Neural progenitor cell (in vitro differentiated cells): ENCODE data around the gene ELL3. TPM values are rescaled to one million over a fixed set of nuclear protein-coding genes. Genes with fewer than 3 reads are reported as not detected.
A peak's percentile ranks its signal among the peaks of the same experiment; 100 is the strongest.
"Not testable (repeated sequence)": the region's sequence is repeated elsewhere in the genome, so short reads cannot be mapped to it uniquely, and the experiment has no call there.

Source experiments
- DNase-seq: peaks from one replicate; pipeline ENCODE4 v3.0.0-alpha.2; 2016; ENCODE audit warnings: low spot score
- H2AFZ ChIP-seq: fragments of 200-600 bp; sonication (generic); replicated peaks from 2 replicates; pipeline ENCODE4 v1.6.1; 2016; ENCODE audit warnings: antibody characterized with exemption
- H3F3A ChIP-seq: fragments of 200-600 bp; sonication (generic); 2 replicates; pipeline ENCODE4 v1.6.1; 2016; ENCODE audit warnings: antibody characterized with exemption, low read depth
- H3K27ac ChIP-seq: fragments of 200-600 bp; sonication (generic); 2 replicates; pipeline ENCODE4 v1.5.1; 2016; ENCODE audit warnings: mild to moderate bottlenecking
- H3K27me3 ChIP-seq: fragments of 200-600 bp; sonication (generic); 2 replicates; pipeline ENCODE4 v1.6.1; 2016; ENCODE audit warnings: mild to moderate bottlenecking, moderate library complexity
- H3K36me3 ChIP-seq: fragments of 200-600 bp; sonication (generic); 2 replicates; pipeline ENCODE4 v1.5.1; 2016
- H3K4me1 ChIP-seq: fragments of 200-600 bp; sonication (generic); 2 replicates; pipeline ENCODE4 v1.6.1; 2016; ENCODE audit warnings: mixed run types
- H3K4me2 ChIP-seq: fragments of 200-600 bp; sonication (generic); 2 replicates; pipeline ENCODE4 v1.6.1; 2016
- H3K4me3 ChIP-seq: fragments of 200-600 bp; sonication (generic); 2 replicates; pipeline ENCODE4 v1.5.1; 2016
- H3K79me2 ChIP-seq: fragments of 200-600 bp; sonication (generic); 2 replicates; pipeline ENCODE4 v1.6.1; 2016; ENCODE audit warnings: low read depth
- H3K9ac ChIP-seq: fragments of 200-600 bp; sonication (generic); 2 replicates; pipeline ENCODE4 v1.6.1; 2016
- H3K9me3 ChIP-seq: fragments of 200-600 bp; sonication (generic); 2 replicates; pipeline ENCODE4 v1.5.1; 2016; ENCODE audit warnings: low read depth
- H4K20me1 ChIP-seq: fragments of 200-600 bp; sonication (generic); 2 replicates; pipeline ENCODE4 v1.6.1; 2016; ENCODE audit warnings: low read depth
- H3K27ac Mint-ChIP-seq: 3 replicates; pipeline ENCODE4 v1.8.0; 2021; ENCODE audit warnings: mixed read lengths
- H3K27me3 Mint-ChIP-seq: 2 replicates; pipeline ENCODE4 v1.8.0; 2022; ENCODE audit warnings: low read depth, mild to moderate bottlenecking, inconsistent platforms, moderate library complexity, mixed read lengths; ENCODE audit not compliant: insufficient read depth
- H3K36me3 Mint-ChIP-seq: 3 replicates; pipeline ENCODE4 v1.8.0; 2021; ENCODE audit warnings: mixed read lengths
- H3K4me1 Mint-ChIP-seq: 3 replicates; pipeline ENCODE4 v1.8.0; 2021; ENCODE audit warnings: mixed read lengths
- H3K4me3 Mint-ChIP-seq: 3 replicates; pipeline ENCODE4 v1.8.0; 2021; ENCODE audit warnings: mild to moderate bottlenecking, moderate library complexity, mixed read lengths
- H3K9me3 Mint-ChIP-seq: 3 replicates; pipeline ENCODE4 v1.8.0; 2020; ENCODE audit warnings: mixed read lengths
- CTCF ChIP-seq: fragments of 200-600 bp; sonication (generic); IDR thresholded peaks from 2 replicates; pipeline ENCODE4 v1.5.1; 2017; ENCODE audit warnings: antibody characterized with exemption, mild to moderate bottlenecking
- EZH2 ChIP-seq: fragments of 200-600 bp; sonication (generic); IDR thresholded peaks from 2 replicates; pipeline ENCODE4 v1.6.1; 2017; ENCODE audit warnings: antibody characterized with exemption, mild to moderate bottlenecking, moderate library complexity
- EZH2phosphoT487 ChIP-seq: fragments of 200-600 bp; sonication (generic); IDR thresholded peaks from 2 replicates; pipeline ENCODE4 v1.6.1; 2017; ENCODE audit warnings: antibody characterized with exemption
- total RNA-seq: library from RNA; depleted of rRNA; stranded (reverse); fragments of >200 nt; gene quantifications from 2 replicates; pipeline ENCODE4 v1.2.3, GENCODE V29; 2015; ENCODE audit warnings: low replicate concordance

The ELL3 gene
- total RNA-seq, 1 donor from 2014 or later: 5.1 TPM

- H3K36me3 ChIP-seq: peaks cover 19% of the 10 kb centered on the region
- H4K20me1 ChIP-seq: no peaks in the 10 kb centered on the region
- H3F3A ChIP-seq: peaks cover 22% of the 10 kb centered on the region
- no peaks in the 10 kb centered on the region for H3K79me2 ChIP-seq
- H3K4me3 Mint-ChIP-seq: no peak overlapping the region
- no peaks in the 10 kb centered on the region for H3K4me1 Mint-ChIP-seq
- peaks cover 32% of the 10 kb centered on the region for H3K36me3 Mint-ChIP-seq
- H3K9me3 ChIP-seq: no peaks in the 10 kb centered on the region
- no peak for TF ChIP-seq EZH2phosphoT487
- no peak for TF ChIP-seq EZH2
- TF ChIP-seq CTCF: no peak
- H3K4me1 ChIP-seq: no peaks in the 10 kb centered on the region
- H3K27me3 ChIP-seq: no peaks in the 10 kb centered on the region
- no peak overlapping the region for H3K4me3 ChIP-seq
- H2AFZ ChIP-seq: no peak overlapping the region
- no peak overlapping the region for H3K4me2 ChIP-seq
- no peak overlapping the region for H3K9ac ChIP-seq
- H3K9me3 Mint-ChIP-seq: no peaks in the 10 kb centered on the region
- no peak overlapping the region for H3K27ac Mint-ChIP-seq
- H3K27ac ChIP-seq: no peak overlapping the region
- DNase-seq: no peak
- peaks cover 2% of the 10 kb centered on the region for H3K27me3 Mint-ChIP-seq
These were observed 31.7 kb upstream of the ELL3 start for GRCh38 chr15:43808435-43808950.

- not testable (repeated sequence) for H3K27me3 ChIP-seq, H3K9me3 Mint-ChIP-seq, H3K27ac Mint-ChIP-seq, H2AFZ ChIP-seq, H3K4me3 Mint-ChIP-seq, H4K20me1 ChIP-seq, H3K4me2 ChIP-seq, H3K36me3 ChIP-seq, H3K9ac ChIP-seq, DNase-seq, H3K27me3 Mint-ChIP-seq, H3K4me3 ChIP-seq, H3K9me3 ChIP-seq, H3K27ac ChIP-seq
- peaks cover 18% of the 10 kb centered on the region for H3K4me1 ChIP-seq
- peaks cover 30% of the 10 kb centered on the region for H3K4me1 Mint-ChIP-seq
- peaks cover 18% of the 10 kb centered on the region for H3K79me2 ChIP-seq
- H3K36me3 Mint-ChIP-seq: peaks cover 29% of the 10 kb centered on the region
- H3F3A ChIP-seq: peaks cover 67% of the 10 kb centered on the region
These were observed 25.9 kb upstream of the ELL3 start for GRCh38 chr15:43802676-43803075.

GRCh38 chr15:43800286-43801141, 23.7 kb upstream of the ELL3 start, which contains the start of gene HYPK:
TSS of gene HYPK (plus strand) at chr15:43800599. CDS start at chr15:43800623, 24 bp downstream.
- Histone ChIP-seq H2AFZ (peak within 1 kb of the TSS; percentile 51), H3K4me1 (peaks cover 22% of the 10 kb centered on the region), H3K9ac (peak within 1 kb of the TSS; percentile 44), H3K4me3 (peak within 1 kb of the TSS; percentile 77), H3K79me2 (peaks cover 18% of the 10 kb centered on the region), H3K27ac (peak within 1 kb of the TSS; percentile 87), H4K20me1 (peaks cover 11% of the 10 kb centered on the region), H3K9me3 (no peaks in the 10 kb centered on the region), H3K36me3 (no peaks in the 10 kb centered on the region), H3K27me3 (no peaks in the 10 kb centered on the region), H3F3A (peaks cover 76% of the 10 kb centered on the region), H3K4me2 (peak within 1 kb of the TSS; percentile 92)
- Mint-ChIP-seq H3K27me3 (peaks cover 3% of the 10 kb centered on the region), H3K27ac (peak within 1 kb of the TSS; percentile 96), H3K4me1 (peaks cover 35% of the 10 kb centered on the region), H3K9me3 (no peaks in the 10 kb centered on the region), H3K4me3 (peak within 1 kb of the TSS; percentile 100), H3K36me3 (peaks cover 26% of the 10 kb centered on the region)
- TF ChIP-seq CTCF (no peak), EZH2phosphoT487 (no peak), EZH2 (no peak)
- DNase-seq: peak; percentile 86

GRCh38 chr15:43799945-43800285, 23.1 kb upstream of the ELL3 start, which contains the start of gene SERINC4:
TSS of gene SERINC4 (minus strand) at chr15:43800220. CDS start at chr15:43799986, 234 bp downstream.
- Histone ChIP-seq H3F3A (peaks cover 74% of the 10 kb centered on the region), H3K4me1 (peaks cover 23% of the 10 kb centered on the region), H3K27me3 (no peaks in the 10 kb centered on the region), H3K4me3 (peak within 1 kb of the TSS; percentile 77), H3K79me2 (peaks cover 21% of the 10 kb centered on the region), H3K9ac (peak within 1 kb of the TSS; percentile 44), H3K4me2 (peak within 1 kb of the TSS; percentile 92), H4K20me1 (peaks cover 17% of the 10 kb centered on the region), H3K36me3 (no peaks in the 10 kb centered on the region), H3K27ac (peak within 1 kb of the TSS; percentile 87), H2AFZ (peak within 1 kb of the TSS; percentile 51), H3K9me3 (no peaks in the 10 kb centered on the region)
- H3K4me3 Mint-ChIP-seq: peak within 1 kb of the TSS; percentile 100
- peak within 1 kb of the TSS; percentile 96 for H3K27ac Mint-ChIP-seq
- TF ChIP-seq CTCF (no peak), EZH2 (no peak), EZH2phosphoT487 (no peak)
- DNase-seq: peak; percentile 66
- H3K36me3 Mint-ChIP-seq: peaks cover 28% of the 10 kb centered on the region
- peaks cover 3% of the 10 kb centered on the region for H3K27me3 Mint-ChIP-seq
- no peaks in the 10 kb centered on the region for H3K9me3 Mint-ChIP-seq
- H3K4me1 Mint-ChIP-seq: peaks cover 39% of the 10 kb centered on the region
